ENCODE results near the gene PDIA6. TPM values are rescaled to one million over a fixed set of nuclear protein-coding genes. Genes with fewer than 3 reads are reported as not detected.

Gene PDIA6
- total RNA-seq, 1 donor from 2014 or later = 472 TPM

- no peak for DNase-seq (ENCODE audit: low read depth)
Observed at GRCh38 chr2:10764896-10765295, 47.7 kb downstream of the PDIA6 start.

DNA sequence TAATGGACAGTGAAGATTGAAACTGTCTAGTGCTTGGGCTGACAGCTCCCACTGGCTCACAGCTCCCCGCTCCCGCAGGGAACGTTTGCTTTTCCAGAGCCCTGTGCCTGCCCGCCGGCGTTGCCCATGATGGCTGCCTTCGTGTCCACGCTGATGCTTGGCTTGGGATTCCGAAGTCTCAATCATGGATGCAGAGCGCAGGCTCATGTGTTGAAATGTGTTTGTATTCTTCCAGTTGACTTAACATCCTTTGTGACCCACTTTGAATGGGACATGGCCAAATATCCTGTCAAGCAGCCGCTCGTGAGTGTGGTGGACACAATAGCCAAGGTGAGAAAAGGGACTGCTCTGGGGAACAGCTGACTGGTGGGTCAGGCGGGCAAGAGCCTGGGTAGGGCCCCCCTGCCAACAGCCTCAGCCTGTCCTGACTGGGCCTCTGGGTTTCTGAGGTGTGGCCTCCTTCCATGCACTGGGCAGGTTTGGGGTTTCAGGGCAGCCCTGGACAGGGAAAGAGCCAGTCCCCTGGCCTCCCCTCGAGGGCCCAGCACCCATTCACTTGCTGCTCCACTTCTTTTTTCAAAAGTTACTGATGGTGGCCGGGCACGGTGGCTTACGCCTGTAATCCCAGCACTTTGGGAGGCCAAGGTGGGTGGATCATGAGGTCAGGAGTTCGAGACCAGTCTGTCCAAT, 48.3 kb downstream of the PDIA6 start:
- no peak for DNase-seq (ENCODE audit: low read depth)

DNA sequence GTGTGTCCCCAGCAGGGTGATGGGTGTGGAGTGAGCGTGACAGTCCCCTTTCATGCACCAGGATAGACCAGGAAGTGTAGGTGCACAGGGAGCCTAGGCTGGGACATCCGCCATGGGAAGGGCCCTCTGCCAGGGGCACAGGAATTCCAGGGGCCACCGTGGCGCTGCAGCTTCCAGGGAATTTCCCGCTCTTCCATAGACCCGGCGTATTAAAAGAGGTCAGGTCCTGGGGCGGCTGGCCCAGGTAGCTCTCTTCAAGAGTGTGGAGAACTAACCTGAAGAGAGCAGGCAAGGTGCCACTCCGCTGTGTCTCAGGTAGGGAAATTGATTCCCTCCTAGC, 49.2 kb downstream of the PDIA6 start:
- no peak for DNase-seq (ENCODE audit: low read depth)

DNA sequence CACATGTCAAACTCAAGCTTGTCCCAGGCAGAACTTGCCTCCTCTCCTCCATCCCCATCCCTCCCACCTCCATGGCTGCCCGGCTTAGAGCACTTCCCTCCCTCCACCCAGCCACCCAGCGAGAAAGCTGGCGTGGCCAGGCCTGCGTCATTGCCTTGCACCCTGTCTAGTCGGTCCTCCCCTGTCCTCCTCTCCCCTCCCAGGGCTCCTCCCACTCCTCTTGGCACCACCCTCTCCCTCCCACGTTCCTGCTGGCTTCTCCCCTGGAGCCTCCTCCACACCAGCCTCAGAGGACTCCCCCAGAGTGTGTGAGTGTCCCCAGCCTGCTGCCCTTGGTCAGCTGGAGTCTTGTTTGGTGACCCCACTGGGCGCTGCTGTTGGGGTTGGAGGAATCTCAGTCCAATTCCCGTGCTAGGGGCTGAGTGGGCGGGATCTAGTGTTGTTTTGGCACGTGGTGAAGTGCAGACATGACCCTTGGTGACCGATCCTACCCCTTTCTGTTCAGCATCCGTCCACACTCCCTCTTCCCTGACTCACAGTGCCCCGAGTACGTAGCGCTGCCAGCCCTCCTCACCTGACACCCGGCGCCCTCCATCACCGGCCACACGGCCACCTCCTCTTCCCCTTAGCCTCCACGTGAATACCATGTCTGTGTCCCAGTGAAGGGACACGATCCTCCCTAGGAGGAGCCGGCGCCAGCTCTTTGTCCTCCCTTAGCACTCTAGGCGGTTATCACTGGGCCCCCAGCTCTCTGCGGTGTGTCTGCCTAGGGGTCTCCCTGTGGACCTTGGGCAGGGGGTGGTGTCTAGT, 49.7 kb downstream of the PDIA6 start:
- no peak for DNase-seq (ENCODE audit: low read depth)

GRCh38 chr2:10761591-10761990, 51.0 kb downstream of the PDIA6 start:
- DNase-seq (ENCODE audit: low read depth) = no peak

DNA sequence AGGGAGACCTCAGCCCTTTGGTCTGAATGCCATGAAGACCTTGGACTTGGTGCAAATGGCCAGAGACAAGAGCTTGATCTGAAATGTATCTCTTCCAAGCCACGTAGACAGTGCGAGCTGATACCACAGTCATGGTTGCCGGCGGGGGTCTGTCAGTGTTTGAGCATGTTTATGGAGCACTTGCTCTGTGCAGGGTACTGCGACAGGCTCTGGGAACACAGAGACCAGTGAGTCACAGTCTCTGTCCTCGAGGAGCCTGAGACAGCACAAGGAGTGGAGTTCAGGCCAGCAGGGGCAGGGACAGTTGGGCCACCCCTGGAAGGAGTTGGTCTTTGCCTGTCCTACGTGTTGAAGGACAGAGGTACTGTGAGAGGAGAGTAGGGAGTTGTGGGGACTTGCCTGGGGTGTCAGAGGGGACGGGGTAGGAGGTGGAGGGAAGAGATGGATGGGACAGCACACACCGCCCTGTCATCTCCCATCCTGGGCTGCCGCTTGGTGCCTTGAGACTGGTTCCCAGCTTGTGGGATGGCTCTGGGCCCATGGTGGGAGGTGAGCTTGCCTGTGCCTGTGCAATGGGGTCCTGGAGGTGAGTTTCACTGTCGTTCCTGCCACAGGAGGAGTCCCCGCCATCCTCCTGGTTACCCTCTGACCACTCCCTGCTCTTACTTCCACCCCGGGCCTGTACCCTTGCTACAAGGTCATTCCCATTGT, 51.6 kb downstream of the PDIA6 start:
- no peak for DNase-seq (ENCODE audit: low read depth)

GRCh38 chr2:10759151-10759714, 53.4 kb downstream of the PDIA6 start:
- DNase-seq (ENCODE audit: low read depth) = no peak

DNA sequence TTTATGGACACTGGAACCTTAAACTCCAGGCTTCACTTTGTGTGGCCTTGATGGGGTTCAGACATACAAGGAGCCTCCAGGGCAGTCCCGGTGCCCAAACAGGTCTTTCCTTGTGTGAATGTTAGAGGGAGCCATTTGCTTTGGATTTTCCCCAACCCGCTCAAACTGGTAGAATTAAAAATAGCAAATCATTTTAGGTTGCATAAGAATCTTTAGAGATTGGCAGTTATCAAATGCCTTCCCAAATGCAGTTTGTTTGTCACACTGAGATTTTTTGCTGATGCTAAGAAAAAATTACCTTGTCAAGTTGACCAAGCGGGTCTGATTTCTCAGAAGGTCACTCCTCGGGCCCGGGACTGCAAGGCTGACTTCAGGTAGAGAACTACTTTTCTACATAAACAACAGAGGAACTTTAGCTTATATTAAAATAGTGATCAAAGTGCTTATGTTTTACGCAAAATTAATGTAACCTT, 54.7 kb downstream of the PDIA6 start:
- DNase-seq (ENCODE audit: low read depth) = no peak

GRCh38 chr2:10755621-10756020, 57.0 kb downstream of the PDIA6 start:
- DNase-seq (ENCODE audit: low read depth) = no peak

GRCh38 chr2:10753876-10754275, 58.7 kb downstream of the PDIA6 start:
- no peak for DNase-seq (ENCODE audit: low read depth)

GRCh38 chr2:10753156-10753555, 59.4 kb downstream of the PDIA6 start:
- DNase-seq (ENCODE audit: low read depth) = no peak

- no peak for DNase-seq (ENCODE audit: low read depth)
Observed at GRCh38 chr2:10752236-10752635, 60.3 kb downstream of the PDIA6 start.

GRCh38 chr2:10750610-10751009, 62.0 kb downstream of the PDIA6 start:
- peak; percentile 24 for DNase-seq (ENCODE audit: low read depth)

DNA sequence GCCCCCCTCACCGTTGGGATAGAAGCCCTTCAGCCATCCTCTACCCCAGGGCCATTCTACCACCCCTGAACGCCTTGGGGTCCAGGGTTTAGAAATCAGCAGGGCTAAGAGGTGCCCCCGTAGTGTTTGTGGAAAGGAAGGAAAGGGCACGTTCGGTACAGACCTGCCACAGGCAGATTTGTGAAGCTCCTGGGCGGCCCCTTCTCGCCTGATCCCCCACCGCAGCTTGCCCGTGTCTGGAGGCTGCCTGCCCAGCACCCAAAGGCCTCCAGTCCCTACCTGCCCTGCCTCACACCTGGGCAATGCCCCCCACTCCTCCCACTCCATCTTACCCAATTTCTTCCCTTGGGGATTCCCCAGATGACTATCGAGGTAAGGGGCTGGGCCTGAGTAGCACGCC, 69.9 kb downstream of the PDIA6 start:
- no peak for DNase-seq (ENCODE audit: low read depth)

GRCh38 chr2:10741139-10741538, 71.4 kb downstream of the PDIA6 start:
- no peak for DNase-seq (ENCODE audit: low read depth)

- DNase-seq (ENCODE audit: low read depth) = no peak
Observed at GRCh38 chr2:10740226-10740625, 72.4 kb downstream of the PDIA6 start.

DNA sequence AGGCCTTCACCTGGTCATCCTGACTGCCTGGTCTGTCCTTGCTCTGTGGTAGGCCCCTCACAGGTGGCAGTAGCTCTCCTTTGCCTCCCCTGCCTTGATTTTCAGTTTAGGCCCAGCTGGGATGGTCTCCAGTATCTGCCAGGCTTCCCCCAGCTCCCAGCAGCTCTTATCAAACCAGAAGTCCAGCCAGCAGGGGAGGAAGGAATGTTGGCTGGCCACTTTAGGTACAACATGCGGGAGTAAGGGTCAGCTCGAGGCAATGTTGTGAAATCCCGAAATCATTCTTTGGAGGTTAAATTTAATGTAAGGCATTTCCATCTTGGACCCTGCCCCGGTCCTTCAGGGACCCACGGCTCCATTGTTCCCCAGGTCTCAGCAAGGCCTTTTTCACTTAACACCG, 74.4 kb downstream of the PDIA6 start:
- no peak for DNase-seq (ENCODE audit: low read depth)

- no peak for DNase-seq (ENCODE audit: low read depth)
Observed at GRCh38 chr2:10733980-10734379, 78.6 kb downstream of the PDIA6 start.

DNA sequence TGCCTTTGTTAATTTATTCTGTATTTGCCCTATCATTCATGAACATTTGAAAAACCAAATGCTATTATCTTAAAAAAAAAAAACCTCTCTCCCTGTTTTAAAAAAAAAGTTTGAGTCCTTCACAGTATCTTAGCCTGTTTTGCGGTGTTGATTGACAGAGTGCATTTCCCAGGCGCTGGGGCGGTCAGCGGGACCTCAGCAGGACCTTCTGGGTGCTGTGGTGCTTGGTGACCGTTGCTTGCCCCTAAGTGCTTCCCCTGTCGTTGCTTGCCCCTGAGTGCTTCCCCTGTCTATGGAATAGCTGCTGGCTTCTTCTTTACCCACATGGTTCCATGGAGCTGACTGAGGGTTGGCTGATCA, 79.0 kb downstream of the PDIA6 start:
- no peak for DNase-seq (ENCODE audit: low read depth)

Measured in myocyte (in vitro differentiated cells).